ENCODE results near the gene DPYSL4. TPM values are rescaled to one million over a fixed set of nuclear protein-coding genes. Genes with fewer than 3 reads are reported as not detected.

The DPYSL4 gene
- total RNA-seq, 6 experiments from 2014 or later, result 0.24 to 0.31 (median 0.25) TPM; not detected in 3

- H3K27me3 ChIP-seq, result peaks cover 0 to 4% of the 10 kb centered on the region in 2 donors
- intact Hi-C loops (cut with DNase I), result no loop called here
- no peak overlapping the region for H3K27ac ChIP-seq
- no peaks in the 10 kb centered on the region for H3K9me3 ChIP-seq
- TF ChIP-seq CTCF (IDR thresholded peaks at IDR 0.05) (no peak), POLR2A (IDR thresholded peaks at IDR 0.05) (no peak)
- DNase-seq (peak in 1 of 3 donors; percentile 34), ATAC-seq (no peak)
- no peaks in the 10 kb centered on the region for H3K4me1 ChIP-seq
- no peaks in the 10 kb centered on the region for H3K36me3 ChIP-seq
- no peak overlapping the region for H3K4me3 ChIP-seq
- 52% methylated on average over 10 of the region's 18 CpGs for WGBS (ENCODE audit: insufficient coverage, low coverage, low lambda C conversion rate, missing lambda C conversion rate)
Observed at GRCh38 chr10:132192991-132193665, 6.4 kb downstream of the DPYSL4 start.

GRCh38 chr10:132193907-132194552 lies 7.3 kb downstream of the DPYSL4 start:
- no peak for TF ChIP-seq POLR2A (IDR thresholded peaks at IDR 0.05)
- no peak for TF ChIP-seq CTCF (IDR thresholded peaks at IDR 0.05)
- Histone ChIP-seq H3K27ac (no peak overlapping the region), H3K4me1 (no peaks in the 10 kb centered on the region), H3K9me3 (no peaks in the 10 kb centered on the region), H3K36me3 (no peaks in the 10 kb centered on the region), H3K4me3 (no peak overlapping the region), H3K27me3 (no peaks in the 10 kb centered on the region)
- intact Hi-C loops (cut with DNase I), result no loop called here
- peak in 1 of 3 donors; percentile 54 for DNase-seq
- WGBS (ENCODE audit: insufficient coverage, low coverage, low lambda C conversion rate, missing lambda C conversion rate), result 24% methylated on average over 2 of the region's 21 CpGs
- peak in 3 of 4 donors; percentile 30 to 54 (median 43) for ATAC-seq

- Histone ChIP-seq H3K27me3 (no peaks in the 10 kb centered on the region), H3K36me3 (no peaks in the 10 kb centered on the region), H3K4me1 (no peaks in the 10 kb centered on the region), H3K4me3 (no peak overlapping the region), H3K27ac (no peak overlapping the region), H3K9me3 (no peaks in the 10 kb centered on the region)
- intact Hi-C loops (cut with DNase I), result no loop called here
- TF ChIP-seq POLR2A (IDR thresholded peaks at IDR 0.05) (no peak), CTCF (IDR thresholded peaks at IDR 0.05) (no peak)
- ATAC-seq (no peak), DNase-seq (peak in 1 of 3 donors; percentile 53)
- 100% methylated on average over 1 of the region's 15 CpGs for WGBS (ENCODE audit: insufficient coverage, low coverage, low lambda C conversion rate, missing lambda C conversion rate)
Observed at GRCh38 chr10:132194726-132195125, 8.0 kb downstream of the DPYSL4 start.

GRCh38 chr10:132195366-132196075 lies 8.8 kb downstream of the DPYSL4 start:
- H3K9me3 ChIP-seq, result no peaks in the 10 kb centered on the region
- no peak for TF ChIP-seq CTCF (IDR thresholded peaks at IDR 0.05)
- TF ChIP-seq POLR2A (IDR thresholded peaks at IDR 0.05), result no peak
- H3K27ac ChIP-seq, result no peak overlapping the region
- ATAC-seq (no peak), DNase-seq (peak in 1 of 3 donors; percentile 43)
- no peaks in the 10 kb centered on the region for H3K4me1 ChIP-seq
- 83% methylated on average over 1 of the region's 13 CpGs for WGBS (ENCODE audit: insufficient coverage, low coverage, low lambda C conversion rate, missing lambda C conversion rate)
- intact Hi-C loops (cut with DNase I), result no loop called here
- H3K4me3 ChIP-seq, result no peak overlapping the region
- no peaks in the 10 kb centered on the region for H3K36me3 ChIP-seq
- no peaks in the 10 kb centered on the region for H3K27me3 ChIP-seq

Measured in right lobe of liver (tissue), 6 donors.